HL-60/S4 treated with phorbol 12-myristate 13-acetate at 8.2 ng/mL for 4 days and 3 days (cell line): ENCODE results near the gene RNF4.
"Not testable (repeated sequence)": the region's sequence is repeated elsewhere in the genome, so short reads cannot be mapped to it uniquely, and the experiment has no call there.

Experiments used
- in situ Hi-C: fragments of 300-500 bp; cut with MboI; formaldehyde crosslinking; loops from 2 replicates; pipeline ENCODE4 v1.15.0; 2022; ENCODE audit warnings: low sequenced_read_pairs

Gene RNF4

DNA sequence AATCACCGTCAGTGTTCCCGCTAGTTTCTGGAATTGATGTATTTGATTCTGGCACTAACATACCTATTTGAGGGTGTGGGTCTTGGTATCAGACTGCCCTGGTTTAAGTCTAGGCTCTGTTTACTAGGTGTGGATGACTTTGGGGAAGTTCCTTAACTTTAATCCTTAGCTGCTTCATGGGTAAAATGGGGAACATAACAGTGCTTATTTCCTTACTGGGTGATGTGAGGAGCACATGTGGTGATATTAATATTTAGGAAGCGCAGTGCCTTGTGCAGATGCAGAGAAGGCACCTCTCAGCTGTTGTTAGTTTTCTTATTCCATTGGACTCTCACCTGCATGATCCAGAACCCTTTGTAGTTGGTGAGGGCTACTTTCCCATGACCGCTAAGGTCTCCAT is 17.1 kb downstream of the RNF4 start:
- in situ Hi-C loops, result no loop called here

DNA sequence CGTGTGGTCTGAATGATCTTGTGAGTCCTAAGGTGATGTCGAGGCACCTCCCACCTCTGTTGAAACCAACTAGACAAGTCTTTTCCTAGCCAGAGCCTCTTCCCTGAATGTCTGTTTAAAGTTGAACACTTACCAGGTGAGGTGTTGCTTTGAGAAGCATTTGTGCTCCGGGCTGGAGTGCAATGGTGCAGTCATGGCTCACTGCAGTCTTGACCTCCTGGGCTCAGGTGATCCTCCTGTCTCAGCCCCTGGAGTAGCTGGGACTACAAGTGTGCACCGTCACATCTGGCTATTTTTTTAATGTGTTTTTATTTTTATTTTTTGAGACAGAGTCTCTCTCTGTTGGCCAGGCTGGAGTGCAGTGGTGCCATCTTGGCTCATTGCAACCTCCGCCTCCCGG is 18.1 kb downstream of the RNF4 start:
- in situ Hi-C loops, result no loop called here

DNA sequence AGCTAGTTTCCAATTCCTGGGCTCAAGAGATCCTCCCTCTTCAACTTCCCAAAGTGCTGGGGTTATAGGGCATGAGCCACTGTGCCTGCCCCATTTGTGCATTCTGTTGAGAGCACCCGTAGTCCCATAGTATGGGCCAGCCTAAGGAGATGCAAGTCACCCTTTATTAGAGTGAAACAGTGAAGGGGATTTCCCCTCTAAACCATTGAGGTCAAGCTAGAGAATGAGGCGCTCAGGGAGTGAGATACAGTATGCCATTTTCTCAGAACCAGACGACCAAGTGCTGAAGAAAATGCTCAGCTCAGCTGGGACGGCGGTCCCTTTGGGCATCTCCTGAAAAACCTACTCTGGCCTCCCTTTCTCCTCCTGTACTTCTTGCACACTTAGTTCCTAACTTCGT is 18.7 kb downstream of the RNF4 start:
- in situ Hi-C loops, result no loop called here

DNA sequence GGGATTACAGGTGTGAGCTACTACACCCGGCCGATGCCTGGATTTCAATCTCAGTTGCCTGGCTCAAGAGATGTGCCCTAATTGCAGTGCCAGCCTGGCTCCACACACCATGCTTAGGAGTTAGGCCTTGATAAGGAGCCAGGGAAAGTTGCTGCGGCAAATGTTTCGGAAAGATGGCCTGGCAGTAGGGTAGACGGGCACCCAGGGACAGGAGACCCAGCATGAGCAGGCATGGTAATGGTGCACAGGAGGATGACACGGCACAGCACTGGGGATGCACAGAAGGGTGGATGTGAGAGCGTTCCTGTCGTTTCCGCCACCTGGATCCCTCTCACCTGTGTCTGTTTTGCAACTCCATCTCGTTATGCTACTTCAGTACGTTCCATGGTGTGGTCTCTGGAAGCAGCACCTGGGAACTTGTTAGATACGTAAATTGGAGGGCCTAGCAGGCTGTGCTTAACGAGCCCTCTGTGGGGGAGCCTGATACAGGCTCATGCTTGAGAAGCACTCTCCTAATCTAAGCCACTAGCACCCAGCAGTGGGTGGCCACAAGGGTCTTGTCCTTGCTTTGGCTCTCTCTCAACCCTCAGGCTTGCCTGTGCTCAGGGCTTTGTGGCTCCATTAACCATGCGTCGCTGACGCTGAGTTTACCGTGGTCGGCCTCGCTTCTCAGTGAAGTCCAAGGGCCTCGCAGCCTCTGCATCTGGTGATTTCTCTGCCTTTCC is 20.3 kb downstream of the RNF4 start:
- in situ Hi-C loops, result no loop called here

DNA sequence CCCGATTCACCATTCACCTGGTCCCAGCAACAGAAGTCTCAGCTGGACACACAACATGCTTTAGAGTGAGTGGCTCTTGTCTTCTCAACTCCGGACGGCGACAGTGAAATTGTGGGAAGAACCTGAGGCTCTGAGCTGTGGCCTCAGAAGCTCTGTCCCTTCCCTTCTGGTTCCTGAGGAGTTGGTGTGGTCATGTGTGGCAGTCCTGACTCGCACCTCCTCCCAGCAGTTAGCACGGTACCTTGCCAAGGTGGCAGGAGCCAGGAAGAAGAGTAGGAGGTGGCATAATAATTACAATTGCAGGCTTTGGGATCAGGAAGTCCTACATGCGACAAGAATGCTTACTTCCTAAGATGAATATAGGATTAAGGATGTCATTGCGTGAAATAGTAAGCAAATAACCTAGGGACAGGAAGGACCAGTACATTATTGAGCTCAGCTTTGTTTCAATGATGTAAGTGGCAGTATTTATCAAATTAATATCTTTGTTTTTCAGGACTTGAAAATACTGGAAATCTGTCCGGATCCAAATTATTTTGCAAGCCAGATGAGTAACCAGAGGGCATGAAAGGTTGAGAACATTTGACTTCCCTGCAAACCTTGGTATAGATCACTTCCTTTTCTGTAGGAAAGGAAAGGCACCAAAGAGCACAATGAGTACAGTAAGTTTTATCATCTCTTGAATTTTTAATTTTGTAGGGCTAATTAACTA is 21.1 kb downstream of the RNF4 start:
- in situ Hi-C loops, result no loop called here

DNA sequence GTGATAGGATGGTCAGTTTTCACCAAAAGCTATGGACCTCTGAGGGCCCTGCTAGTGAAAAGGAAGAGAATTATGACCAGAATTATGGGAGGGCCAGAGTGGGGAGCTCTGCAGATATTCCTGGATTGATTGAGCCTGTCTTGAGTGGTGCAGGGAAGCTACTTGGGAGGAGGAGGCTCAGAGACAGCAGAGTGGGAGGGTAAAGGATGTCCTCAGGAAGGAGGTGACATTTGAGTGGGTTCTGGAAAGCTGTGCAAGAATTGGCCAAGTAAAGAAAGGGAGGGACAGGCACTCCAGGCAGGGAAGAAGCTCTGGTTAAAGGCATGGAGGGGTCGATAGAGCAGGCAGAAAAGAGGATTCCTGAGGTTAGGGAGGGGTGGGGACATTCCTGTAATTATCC is 24.1 kb downstream of the RNF4 start:
- in situ Hi-C loops, result no loop called here

DNA sequence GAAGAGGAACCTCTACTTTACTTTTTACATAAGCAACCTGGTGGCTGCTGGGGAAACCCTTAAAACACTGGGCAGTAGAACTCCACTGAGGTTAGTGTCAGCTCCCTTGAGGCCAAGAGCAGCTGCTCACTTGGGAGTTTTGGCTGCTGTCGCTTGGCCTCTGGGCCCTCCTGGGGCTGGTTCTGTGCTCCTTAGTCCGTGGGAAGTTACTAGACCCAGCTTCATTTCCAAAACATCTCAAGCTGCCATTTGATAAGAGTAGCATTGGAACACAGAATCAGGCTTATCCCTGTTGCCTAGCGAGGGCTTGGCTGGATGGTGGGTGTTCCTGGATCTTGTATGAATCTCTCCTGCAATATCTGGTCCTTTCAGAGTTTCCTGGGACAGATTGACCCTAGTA is 26.1 kb downstream of the RNF4 start:
- in situ Hi-C loops, result no loop called here

DNA sequence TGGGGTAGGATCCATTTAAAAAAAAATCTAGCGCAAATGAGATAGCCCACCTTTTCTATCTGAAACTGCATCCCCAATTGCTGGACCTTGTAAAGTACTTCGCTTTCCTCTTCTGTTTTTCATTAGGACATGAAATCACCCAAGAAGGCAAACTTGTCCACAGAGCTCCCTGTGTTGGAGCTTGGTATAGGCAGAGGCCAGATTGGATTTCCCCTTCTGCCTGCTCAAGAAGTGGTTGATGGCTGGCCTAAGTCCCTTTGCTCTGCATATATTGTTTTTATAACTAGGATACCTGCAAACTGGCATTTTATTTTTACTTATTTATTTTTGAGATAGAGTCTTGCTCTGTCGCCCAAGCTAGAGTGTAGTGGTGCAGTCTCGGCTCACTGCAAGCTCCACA is 28.4 kb downstream of the RNF4 start:
- in situ Hi-C loops, result no loop called here

DNA sequence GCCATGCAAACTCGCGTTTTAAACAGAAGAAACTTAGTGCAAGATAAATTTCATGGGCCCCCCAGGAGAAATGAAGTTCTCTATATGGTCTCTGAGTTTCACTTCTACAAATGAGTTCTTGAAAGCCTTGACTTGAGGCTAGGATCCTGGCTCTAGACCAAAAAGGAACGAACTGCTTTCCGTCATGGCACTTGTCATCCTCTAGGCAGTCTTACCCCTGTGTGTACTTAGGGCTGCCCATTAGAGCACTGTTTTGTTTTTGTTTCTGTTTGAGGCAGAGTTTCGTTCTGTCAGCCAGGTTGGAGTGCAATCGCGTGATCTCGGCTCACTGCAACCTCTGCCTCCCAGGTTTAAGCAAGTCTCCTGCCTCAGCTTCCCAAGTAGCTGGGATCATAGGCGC is 29.0 kb downstream of the RNF4 start:
- in situ Hi-C loops, result no loop called here

DNA sequence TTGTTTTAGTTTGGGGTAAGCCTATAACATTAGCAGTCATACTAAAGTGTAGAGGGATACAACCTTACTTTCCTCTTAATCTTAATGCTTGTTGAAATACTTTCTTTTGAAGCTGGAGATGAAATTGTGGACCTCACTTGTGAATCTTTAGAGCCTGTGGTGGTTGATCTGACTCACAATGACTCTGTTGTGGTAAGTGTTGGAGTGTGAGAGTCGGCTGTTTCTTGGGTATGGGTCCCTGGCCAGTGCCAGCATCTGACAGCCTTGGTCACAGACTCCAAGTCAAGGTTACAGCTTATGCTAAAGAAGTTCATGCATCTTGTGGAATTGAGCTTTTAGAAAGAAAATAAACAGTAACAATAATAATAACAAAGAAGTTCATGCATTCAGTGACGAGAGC is 31.6 kb downstream of the RNF4 start:
- in situ Hi-C loops, result no loop called here

DNA sequence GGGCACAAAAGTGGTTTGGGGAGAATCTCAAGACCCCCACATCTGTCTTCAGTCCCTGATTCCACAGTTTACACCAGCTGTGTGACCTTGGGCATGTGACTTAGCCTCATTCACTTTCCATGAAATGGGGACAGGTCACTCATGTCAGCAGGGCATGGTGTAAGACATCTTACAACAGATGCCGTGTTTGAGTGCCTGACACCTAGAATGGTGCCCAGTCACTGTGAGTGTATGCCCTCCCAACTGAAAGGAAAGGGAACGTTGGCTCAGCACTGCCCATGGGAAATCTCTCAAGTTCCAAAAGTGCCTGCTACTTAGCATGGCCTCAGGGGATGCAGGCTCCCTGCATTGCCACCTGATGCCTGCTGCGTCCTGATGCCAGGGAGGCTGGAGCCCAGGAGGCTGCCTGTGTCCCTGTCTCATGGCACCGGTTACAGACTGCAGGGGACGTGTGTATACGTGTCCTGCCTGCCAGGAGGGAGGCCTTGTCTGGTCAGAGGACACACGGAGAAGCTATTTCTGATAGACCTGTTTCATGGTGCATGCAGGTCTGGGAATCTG is 32.2 kb downstream of the RNF4 start:
- in situ Hi-C loops, result no loop called here

DNA sequence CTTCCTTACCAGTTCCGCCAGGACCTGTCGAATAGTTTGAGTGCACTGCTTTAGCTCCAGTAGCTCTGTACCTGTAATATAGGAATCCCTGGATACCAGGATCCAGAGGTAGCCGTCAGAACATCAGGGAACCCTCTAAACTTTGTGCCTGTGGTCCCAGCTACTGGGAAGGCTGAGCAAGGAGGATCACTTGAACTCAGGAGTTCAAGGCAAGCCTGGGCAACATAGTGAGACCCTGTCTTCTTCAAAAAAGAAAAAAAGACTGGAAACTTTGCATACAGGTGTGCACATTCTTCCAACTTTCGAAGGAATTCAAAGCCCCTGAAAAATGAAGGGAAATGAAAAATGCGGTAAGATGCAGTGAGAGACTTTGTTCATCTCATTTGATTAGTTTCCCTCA is 34.9 kb downstream of the RNF4 start:
- in situ Hi-C loops, result no loop called here

DNA sequence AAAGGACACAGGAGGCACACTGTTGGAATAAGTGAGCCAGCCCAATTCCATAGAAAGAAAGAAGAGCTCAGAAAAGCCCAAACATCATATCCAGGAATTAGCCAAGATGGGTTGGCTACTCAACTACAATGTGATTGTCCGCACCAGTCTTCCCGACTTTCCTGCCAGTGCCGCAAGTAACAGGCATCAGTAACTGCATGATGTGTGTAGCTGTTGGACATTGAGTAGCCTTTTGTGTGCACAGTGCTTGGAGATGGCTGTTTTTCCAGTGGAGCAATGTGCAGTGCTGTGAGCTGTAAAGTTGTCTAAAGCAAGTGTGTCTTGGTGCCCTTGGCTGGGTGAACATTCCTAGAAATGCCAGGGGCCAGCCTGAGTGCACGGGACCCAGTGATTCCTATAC is 38.4 kb downstream of the RNF4 start:
- in situ Hi-C loops, result no loop called here

DNA sequence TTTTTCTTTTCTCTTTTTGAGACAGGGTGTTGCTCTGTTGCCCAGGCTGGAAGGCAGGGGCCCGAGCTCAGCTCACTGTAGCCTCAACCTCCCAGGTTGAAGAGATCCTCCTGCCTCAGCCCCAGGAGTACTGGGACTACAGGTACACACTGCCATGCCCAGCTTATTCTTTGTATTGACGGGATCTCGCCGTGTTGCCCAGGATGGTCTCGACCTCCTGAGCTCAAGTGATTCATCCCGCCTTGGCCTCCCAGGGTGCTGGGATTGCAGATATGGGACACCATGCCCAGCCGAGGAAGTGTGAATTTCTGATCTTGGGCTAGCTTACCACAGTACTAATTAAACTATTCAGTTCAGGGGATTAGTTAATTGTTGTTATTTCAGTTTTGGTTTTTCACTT is 38.9 kb downstream of the RNF4 start:
- in situ Hi-C loops, result no loop called here

DNA sequence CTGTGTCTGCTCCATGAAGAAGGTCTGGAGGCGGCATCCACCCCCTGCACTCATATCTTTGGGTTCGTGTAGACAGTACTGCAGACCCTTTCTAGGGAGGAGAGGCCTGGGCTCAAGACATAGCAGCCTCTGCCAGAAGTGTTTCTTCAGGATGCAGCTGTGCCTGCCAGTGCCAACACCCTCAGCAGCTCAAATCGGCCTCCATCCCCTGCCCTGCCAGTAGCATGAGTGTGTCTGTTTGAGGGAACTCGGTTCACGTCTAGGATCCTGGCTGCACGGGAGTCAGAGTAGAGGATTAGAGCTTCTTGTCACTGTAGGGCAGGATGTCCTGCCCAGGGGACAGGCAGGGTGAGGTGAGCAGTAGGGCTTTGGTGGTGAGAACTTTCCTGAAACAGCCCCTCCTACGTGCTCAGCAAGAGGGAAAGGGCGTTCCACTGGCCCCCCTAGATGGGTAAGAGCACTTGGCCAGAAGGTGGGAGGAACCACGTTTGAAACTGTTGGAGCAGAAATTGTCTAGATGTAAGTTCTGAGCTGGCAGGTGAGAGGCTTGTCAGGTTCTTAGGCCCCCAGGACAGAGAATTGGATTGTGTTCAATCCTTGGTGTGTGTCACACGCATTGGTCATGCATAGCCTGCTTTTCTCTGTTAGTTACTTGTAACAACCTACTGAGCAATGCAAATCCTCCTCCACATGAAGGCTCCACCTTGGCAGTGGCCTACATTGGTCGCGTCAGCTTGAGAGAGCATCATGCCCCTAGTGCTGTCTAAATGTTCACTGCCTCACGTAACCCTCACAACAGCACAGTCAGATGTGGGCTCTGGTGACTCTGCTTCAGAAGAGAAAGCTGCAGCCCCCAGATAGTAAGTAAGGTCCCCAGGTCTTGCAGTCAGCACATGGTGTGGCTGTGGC is 41.7 kb downstream of the RNF4 start:
- in situ Hi-C loops, result no loop called here

DNA sequence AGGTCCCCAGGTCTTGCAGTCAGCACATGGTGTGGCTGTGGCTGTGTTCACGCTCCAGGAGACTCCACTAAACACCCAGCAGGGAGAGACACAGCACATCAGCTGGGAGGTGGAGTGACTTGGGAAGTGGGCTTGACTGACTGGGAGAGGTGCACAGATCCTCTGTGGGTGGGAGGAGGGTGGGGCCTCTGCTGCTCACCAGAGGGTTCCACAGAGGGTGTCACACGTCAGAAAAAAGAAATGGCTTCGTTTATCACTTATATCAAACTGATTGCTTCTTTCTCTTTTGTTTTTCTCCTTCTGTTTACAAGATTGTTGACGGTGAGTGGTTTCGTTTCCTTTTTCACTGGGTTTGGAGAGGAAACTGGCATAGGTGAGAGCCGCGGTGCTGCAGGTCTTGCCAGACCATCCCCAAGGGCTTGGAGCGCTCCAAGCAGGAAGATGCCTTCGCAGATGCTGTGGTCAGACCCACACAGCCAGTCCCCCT is 42.8 kb downstream of the RNF4 start:
- in situ Hi-C loops, result no loop called here

DNA sequence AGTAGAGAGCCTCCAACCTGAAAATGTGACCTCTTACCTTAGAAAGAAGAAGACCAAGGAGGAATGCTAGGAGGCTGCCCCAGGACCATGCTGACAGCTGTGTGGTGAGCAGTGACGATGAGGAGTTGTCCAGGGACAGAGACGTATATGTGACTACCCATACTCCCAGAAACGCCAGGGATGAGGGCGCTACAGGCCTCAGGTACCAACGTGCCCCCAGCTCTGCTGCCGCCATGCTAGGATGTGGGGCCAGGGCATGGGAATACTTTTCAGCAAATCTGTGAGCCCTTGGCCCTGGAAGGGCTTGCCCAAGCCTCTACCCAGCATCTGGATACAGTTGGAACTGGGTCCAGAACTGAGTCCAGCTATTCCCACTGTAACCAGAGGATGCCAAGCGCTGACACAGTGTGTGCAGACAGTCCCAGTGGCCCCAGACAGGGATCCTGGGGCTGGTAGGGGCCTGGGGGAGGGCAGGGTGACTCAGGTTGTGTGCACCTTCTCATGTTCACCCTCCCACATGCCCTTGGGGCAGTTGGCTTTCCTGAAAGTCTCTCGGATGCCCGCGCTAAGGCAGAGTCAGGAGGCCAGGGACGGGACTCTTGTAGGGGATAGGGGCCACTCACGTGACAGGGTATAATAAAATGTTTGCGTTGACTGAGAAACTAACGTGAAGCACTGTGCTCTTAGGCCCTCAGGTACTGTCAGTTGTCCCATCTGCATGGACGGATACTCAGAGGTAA is 43.7 kb downstream of the RNF4 start:
- in situ Hi-C loops, result no loop called here

DNA sequence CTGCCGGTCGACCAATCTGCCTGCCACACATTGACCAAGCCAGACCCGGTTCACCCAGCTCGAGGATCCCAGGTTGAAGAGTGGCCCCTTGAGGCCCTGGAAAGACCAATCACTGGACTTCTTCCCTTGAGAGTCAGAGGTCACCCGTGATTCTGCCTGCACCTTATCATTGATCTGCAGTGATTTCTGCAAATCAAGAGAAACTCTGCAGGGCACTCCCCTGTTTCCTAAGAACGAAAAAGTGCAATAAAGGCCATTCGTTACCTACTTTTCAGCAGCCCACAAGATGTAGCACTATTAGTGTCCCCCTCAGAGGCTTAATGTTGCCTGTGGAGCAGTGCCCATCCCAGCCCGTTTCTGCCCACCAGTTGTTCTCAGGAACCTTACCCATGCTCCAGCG is 45.3 kb downstream of the RNF4 start:
- in situ Hi-C loops, result not testable (repeated sequence)

DNA sequence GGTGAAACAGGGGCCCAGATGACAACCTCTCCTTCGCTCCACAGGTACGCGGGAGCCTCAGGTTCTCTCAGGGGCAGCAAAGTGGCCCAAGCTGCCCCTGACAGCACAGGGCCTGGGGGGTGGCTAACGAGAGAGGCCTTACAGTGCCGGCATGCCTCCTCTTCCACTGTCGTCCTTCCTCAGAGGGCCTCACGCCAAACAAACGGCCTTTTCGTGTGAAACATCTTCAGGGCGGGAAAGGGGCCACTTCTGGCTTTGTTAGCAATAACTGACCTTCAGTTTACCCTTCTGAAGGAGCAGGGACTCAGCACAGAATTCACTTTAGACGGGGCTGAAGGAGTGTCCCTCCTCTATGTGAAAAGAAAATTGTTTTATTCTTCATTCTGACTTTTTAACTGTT is 46.0 kb downstream of the RNF4 start:
- in situ Hi-C loops, result not testable (repeated sequence)

DNA sequence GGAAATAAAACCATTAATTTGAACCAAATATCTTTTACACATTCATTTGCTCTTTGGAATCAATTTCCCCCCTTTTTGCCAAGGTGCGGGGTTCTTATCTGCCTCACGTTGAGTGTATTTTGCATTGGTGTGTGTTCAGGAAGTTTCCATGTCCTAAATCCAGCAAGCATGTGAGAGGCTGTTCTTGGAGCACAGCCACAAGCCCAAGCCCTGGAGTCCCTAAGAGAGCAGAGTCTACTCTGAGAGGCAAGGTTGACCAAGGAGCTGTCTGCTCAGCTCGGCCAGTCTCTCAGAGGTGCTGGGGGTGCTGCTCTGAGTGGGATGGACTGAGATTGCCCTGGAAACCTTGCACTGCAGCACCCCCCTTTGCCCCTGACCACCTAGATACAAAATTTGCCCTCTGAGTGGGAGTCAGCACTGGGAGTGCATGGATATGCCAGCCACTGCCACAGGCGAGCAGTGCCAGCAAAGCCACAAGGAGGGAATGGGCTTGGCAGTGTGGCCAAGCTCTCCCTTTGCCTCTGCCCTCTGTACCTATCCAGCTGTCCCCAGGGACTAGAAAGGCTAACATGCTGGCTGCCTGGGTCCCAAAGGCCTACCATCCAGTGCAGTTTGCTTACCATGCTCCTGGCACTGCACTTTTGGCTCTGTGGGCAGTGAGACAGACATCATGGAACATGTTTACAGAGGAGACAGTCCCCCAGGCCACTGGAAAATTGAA is 47.1 kb downstream of the RNF4 start:
- in situ Hi-C loops, result no loop called here
